ENCODE results near the gene UGT1A5. TPM values are rescaled to one million over a fixed set of nuclear protein-coding genes. Genes with fewer than 3 reads are reported as not detected.

Gene UGT1A5
- total and polyA plus RNA-seq, 2 of the 8 experiments (the other 6 are each of a cell fraction or from before 2014, with no cell fraction given): not detected

- TF ChIP-seq RNF2 (IDR thresholded peaks at IDR 0.05; ENCODE audit: borderline replicate concordance, low read depth, low read length, missing control alignments, poor library complexity, severe bottlenecking) (no peak), EGR1 (IDR thresholded peaks at IDR 0.05; ENCODE audit: borderline replicate concordance, low read depth, low read length) (no peak), SIN3A (conservative IDR thresholded peaks at IDR 0.05 in 1 of 2, IDR thresholded peaks at IDR 0.05 in 1 of 2; ENCODE audit: low read depth in 1 of 2, low read length in 2 of 2) (no peak), RFX5 (IDR thresholded peaks at IDR 0.05; ENCODE audit: borderline replicate concordance, low read depth, low read length) (no peak)
These were observed 81.5 kb downstream of the UGT1A5 start (continued) for GRCh38 chr2:233794128-233794658.

All from H1 (cell line).